MM.1S (cell line): ENCODE measurements around the gene MIB2.

Experiments
- DNase-seq: peaks from one replicate; pipeline ENCODE4 v3.0.0-alpha.2; 2015
- H2AFZ ChIP-seq: fragments of 300-600 bp; sonication (generic); 2 replicates; pipeline ENCODE4 v1.6.0; 2016; ENCODE audit warnings: antibody characterized with exemption, low read length
- H3F3A ChIP-seq: fragments of 300-600 bp; sonication (generic); 2 replicates; pipeline ENCODE4 v1.6.1; 2016; ENCODE audit warnings: mild to moderate bottlenecking, antibody characterized with exemption, low read length, moderate library complexity, mixed read lengths; ENCODE audit not compliant: insufficient read depth
- H3K27ac ChIP-seq: fragments of 300-600 bp; sonication (generic); 2 replicates; pipeline ENCODE4 v1.5.1; 2016; ENCODE audit warnings: mild to moderate bottlenecking, low read length
- H3K27me3 ChIP-seq: fragments of 300-600 bp; sonication (generic); replicated peaks from 2 replicates; pipeline ENCODE4 v1.6.0; 2016; ENCODE audit warnings: low read length; ENCODE audit not compliant: insufficient read depth
- H3K36me3 ChIP-seq: fragments of 300-600 bp; sonication (generic); replicated peaks from 2 replicates; pipeline ENCODE4 v1.6.1; 2016; ENCODE audit warnings: mild to moderate bottlenecking, low read length, mixed read lengths; ENCODE audit not compliant: insufficient read depth
- H3K4me1 ChIP-seq: fragments of 300-600 bp; sonication (generic); 2 replicates; pipeline ENCODE4 v1.6.1; 2016; ENCODE audit warnings: low read length, mixed read lengths
- H3K4me2 ChIP-seq: fragments of 300-600 bp; sonication (generic); 2 replicates; pipeline ENCODE4 v1.6.0; 2016; ENCODE audit warnings: low read depth, low read length
- H3K4me3 ChIP-seq: fragments of 300-600 bp; sonication (generic); 2 replicates; pipeline ENCODE4 v1.5.1; 2016; ENCODE audit warnings: low read length, mixed read lengths
- H3K79me2 ChIP-seq: fragments of 300-600 bp; sonication (generic); 2 replicates; pipeline ENCODE4 v1.6.1; 2016; ENCODE audit warnings: mixed run types, low read length, mixed read lengths
- H3K9ac ChIP-seq: fragments of 300-600 bp; sonication (generic); 2 replicates; pipeline ENCODE4 v1.6.1; 2016; ENCODE audit warnings: low read length, mixed read lengths
- H3K9me2 ChIP-seq: fragments of 300-600 bp; sonication (generic); replicated peaks from 2 replicates; pipeline ENCODE4 v1.6.1; 2016; ENCODE audit warnings: mild to moderate bottlenecking, low read length, mixed read lengths; ENCODE audit not compliant: insufficient read depth
- H3K9me3 ChIP-seq: fragments of 300-600 bp; sonication (generic); replicated peaks from 2 replicates; pipeline ENCODE4 v1.6.1; 2016; ENCODE audit warnings: mild to moderate bottlenecking, low read length, mixed read lengths; ENCODE audit not compliant: insufficient read depth
- H4K20me1 ChIP-seq: fragments of 300-600 bp; sonication (generic); 2 replicates; pipeline ENCODE4 v1.6.1; 2016; ENCODE audit warnings: mild to moderate bottlenecking, low read length, moderate library complexity, mixed read lengths; ENCODE audit not compliant: insufficient read depth
- CTCF ChIP-seq: fragments of 300-600 bp; sonication (generic); IDR thresholded peaks from 2 replicates; pipeline ENCODE4 v1.5.1; 2016; ENCODE audit warnings: antibody characterized with exemption, low read length, mixed read lengths
- EZH2 ChIP-seq: fragments of 300-600 bp; sonication (generic); optimal IDR thresholded peaks from 2 replicates; pipeline ENCODE3; 2017; ENCODE audit warnings: low read depth, mild to moderate bottlenecking, antibody characterized with exemption, low read length, mixed read lengths
- EZH2phosphoT487 ChIP-seq: fragments of 300-600 bp; sonication (generic); IDR thresholded peaks from 2 replicates; pipeline ENCODE4 v1.6.1; 2018; ENCODE audit warnings: antibody characterized with exemption, low read length

The MIB2 gene

GRCh38 chr1:1610796-1611195, 4.5 kb upstream of the MIB2 start:
- no peak for DNase-seq
- Histone ChIP-seq H3F3A (peaks cover 12% of the 10 kb centered on the region; the same call in 1 of the 2 replicates), H3K79me2 (peaks cover 15% of the 10 kb centered on the region), H3K4me1 (peaks cover 19% of the 10 kb centered on the region), H3K4me2 (peak overlapping the region; percentile 23; the same call in 1 of the 2 replicates), H3K27me3 (no peaks in the 10 kb centered on the region), H3K4me3 (no peak overlapping the region), H3K36me3 (no peaks in the 10 kb centered on the region), H2AFZ (no peak overlapping the region), H3K9ac (no peak overlapping the region), H3K27ac (peak overlapping the region; percentile 45; the same call in 1 of the 2 replicates), H4K20me1 (no peaks in the 10 kb centered on the region), H3K9me2 (no peaks in the 10 kb centered on the region), H3K9me3 (no peaks in the 10 kb centered on the region)
- no peak for TF ChIP-seq EZH2
- TF ChIP-seq CTCF, result no peak
- TF ChIP-seq EZH2phosphoT487, result no peak

- H3K36me3 ChIP-seq, result no peaks in the 10 kb centered on the region
- peaks cover 19% of the 10 kb centered on the region for H3K4me1 ChIP-seq
- TF ChIP-seq CTCF, result no peak
- no peak for TF ChIP-seq EZH2
- no peak for TF ChIP-seq EZH2phosphoT487
- no peaks in the 10 kb centered on the region for H3K27me3 ChIP-seq
- H3K4me3 ChIP-seq, result no peak overlapping the region
- no peak overlapping the region for H3K9ac ChIP-seq
- H3K27ac ChIP-seq, result no peak overlapping the region
- peaks cover 23% of the 10 kb centered on the region for H3K79me2 ChIP-seq
- peaks cover 12% of the 10 kb centered on the region; the same call in 1 of the 2 replicates for H3F3A ChIP-seq
- H4K20me1 ChIP-seq, result no peaks in the 10 kb centered on the region
- H2AFZ ChIP-seq, result no peak overlapping the region
- no peaks in the 10 kb centered on the region for H3K9me3 ChIP-seq
- H3K4me2 ChIP-seq, result no peak overlapping the region
- no peak for DNase-seq
- no peaks in the 10 kb centered on the region for H3K9me2 ChIP-seq
These were observed 3.2 kb upstream of the MIB2 start for GRCh38 chr1:1612104-1612400.

- no peak overlapping the region for H3K27ac ChIP-seq
- H3K9ac ChIP-seq, result no peak overlapping the region
- H3F3A ChIP-seq, result peaks cover 12% of the 10 kb centered on the region; the same call in 1 of the 2 replicates
- H3K9me3 ChIP-seq, result no peaks in the 10 kb centered on the region
- no peak overlapping the region for H3K4me3 ChIP-seq
- no peak overlapping the region for H2AFZ ChIP-seq
- H3K4me1 ChIP-seq, result peaks cover 19% of the 10 kb centered on the region
- no peak for DNase-seq
- peaks cover 23% of the 10 kb centered on the region for H3K79me2 ChIP-seq
- H4K20me1 ChIP-seq, result no peaks in the 10 kb centered on the region
- H3K4me2 ChIP-seq, result no peak overlapping the region
- no peaks in the 10 kb centered on the region for H3K27me3 ChIP-seq
- H3K9me2 ChIP-seq, result no peaks in the 10 kb centered on the region
- H3K36me3 ChIP-seq, result no peaks in the 10 kb centered on the region
- TF ChIP-seq EZH2phosphoT487 (no peak), EZH2 (no peak), CTCF (no peak)
These were observed 1.7 kb upstream of the MIB2 start for GRCh38 chr1:1613509-1614082.
